Stimulated activated CD8-positive, alpha-beta memory T cell treated with anti-CD3 and anti-CD28 coated beads, Interleukin-7, amount 100 ng/mL, for 4 hours (primary cell): Measurements from ENCODE around the gene MS4A10.

Experiments used
- DNase-seq, 2 donors: peaks; one replicate each; pipeline ENCODE4 v3.0.0-alpha.2; 2020; ENCODE audit warnings: low read depth in 2 of 2

Gene MS4A10

DNA sequence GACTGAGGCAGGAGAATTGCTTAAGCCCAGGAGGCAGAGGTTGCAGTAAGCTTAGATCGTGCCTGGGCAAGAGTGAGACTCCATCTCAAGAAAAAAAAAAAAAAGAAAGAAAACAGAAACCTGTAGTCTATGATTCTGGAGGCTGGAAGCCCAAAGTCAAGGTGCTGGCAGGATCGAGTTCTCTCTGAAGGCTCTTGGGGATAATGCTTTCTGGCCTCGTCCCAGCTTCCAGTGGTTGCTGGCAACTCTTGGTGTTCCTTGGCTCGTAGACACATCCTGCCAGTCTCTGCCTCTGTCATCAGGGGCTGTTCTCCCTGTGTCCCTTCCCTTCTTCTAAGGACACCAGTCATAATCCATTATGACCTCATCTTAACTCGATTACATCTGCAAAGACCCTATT is 40.0 kb downstream of the MS4A10 start:
- no peak for DNase-seq

DNA sequence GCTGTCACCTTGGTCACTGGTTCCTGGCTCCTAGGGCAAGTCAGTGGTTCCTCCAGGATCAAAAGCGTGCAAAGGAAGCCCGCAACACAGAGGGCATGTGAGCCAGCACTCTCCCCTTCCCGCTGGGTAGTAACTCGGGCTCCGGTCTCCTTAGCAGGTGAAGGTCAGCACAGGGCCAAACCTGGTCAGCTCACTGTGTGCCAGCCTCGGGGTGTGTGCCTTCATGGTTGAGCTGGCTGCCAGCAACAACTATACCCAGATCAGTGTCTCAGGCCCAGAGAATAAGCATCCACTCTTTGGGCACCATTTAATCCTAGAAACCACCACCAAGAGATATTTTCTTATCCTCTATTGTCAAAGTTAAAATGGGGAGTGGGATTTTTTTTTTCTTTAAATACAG is 40.7 kb downstream of the MS4A10 start:
- DNase-seq: no peak

DNA sequence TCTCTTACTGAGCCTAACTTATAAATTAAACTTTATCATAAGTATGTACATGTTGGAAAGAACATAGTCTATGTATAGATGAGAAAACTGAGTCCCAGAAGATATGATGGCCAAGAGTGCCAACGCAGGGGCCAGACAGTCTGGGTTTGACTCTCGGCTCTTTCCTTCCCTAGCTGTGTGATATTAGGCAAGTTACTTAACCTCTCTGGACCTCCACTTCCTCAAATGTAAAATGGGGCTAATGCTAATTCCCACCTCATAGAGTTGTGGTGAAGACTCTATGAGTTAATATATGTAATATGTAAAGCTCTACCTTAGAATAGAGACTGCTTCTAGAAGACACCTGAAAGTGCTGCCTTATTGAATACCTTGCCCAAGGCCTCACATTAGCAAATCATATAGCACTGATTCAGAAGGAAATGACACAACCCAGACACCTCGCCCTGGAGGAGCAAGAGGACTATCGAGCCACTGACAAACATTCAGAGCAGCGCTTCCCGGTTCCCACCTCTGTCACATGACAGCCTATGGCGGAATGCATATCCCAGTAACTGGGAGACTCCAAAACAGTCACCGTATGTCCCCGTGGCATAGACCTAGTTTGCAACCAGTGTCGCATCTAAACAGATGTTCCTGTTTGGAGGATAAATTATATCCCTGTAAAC is 45.5 kb downstream of the MS4A10 start:
- DNase-seq: no peak

DNA sequence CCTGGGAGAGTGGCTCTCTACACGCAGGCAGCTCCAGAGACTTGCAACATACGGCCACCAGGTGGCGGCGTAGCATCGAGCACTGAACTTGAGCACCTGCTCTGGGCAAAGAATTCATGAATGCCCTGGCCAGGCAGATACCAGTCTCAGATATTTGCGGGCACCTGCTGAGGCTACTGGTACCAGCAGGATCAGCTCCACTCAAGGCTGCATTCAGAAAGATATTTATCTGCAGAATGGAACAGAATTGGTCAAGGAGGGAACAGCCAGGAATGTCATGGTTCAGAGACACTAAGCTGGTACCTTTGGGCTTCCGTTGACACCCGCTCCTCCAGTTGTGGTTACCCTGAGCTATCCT is 46.0 kb downstream of the MS4A10 start:
- peak; percentile 54 to 70 for DNase-seq

DNA sequence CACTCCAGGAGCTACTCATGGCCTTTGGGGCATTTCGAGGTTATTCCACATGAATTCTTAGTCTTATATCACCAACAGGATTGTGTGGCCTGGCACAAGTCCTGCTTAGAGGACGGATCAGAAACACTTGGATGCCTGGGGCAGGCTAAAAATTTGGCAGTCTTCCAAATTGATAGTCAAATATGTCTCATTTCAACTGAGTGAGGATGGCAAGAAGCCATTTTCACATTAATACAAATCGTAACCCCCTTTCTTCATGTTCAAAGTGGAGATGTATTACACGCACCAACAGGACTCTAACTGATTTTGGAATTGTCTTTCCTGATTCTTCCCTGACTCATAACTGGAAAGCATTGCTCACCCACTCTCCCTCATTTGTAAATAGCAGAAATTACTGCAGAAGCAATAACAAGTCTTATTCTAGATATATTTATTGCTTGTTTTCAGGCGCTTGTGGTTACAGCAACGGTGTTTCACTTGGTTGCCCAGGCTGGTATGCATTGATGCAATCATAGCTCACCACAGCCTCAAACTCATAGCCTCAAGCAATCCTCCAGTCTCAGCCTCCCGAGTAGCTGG is 46.5 kb downstream of the MS4A10 start:
- no peak for DNase-seq

DNA sequence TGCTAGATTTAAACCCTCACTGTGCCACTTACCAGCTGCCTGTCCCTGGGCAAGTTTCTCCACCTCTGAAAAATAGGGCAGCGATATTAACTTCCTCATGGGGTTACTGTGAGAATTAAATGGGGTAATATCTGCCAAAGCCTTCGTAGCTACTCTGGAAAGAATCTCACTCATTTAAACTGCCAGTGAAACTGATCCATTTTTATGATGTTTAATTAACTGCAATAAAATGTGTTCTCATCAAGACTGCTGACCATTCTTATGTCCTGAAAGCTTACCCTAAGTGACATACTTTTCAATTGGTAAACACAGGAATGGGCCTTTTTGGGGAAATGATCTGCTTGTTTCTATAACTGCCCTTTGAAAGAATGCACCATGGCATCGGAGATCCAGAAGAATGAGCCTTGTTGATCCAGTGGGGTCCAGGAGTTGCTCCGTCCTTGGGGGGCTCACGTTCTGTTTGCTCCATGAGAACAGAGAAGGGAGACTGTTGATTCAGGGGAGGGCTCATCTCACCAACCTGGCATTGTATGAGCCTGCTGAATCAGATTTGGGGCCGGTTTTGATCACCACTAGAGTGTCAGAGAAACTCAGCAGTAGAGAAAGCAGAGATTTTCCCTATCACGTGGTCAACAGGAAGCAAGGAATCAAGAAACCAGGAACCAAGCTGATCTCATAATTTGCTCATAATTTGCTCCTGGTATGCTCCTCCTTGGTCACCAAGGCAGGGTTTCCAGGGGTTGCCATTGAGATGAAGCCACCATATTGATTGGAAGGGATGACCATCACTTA is 49.8 kb downstream of the MS4A10 start:
- no peak for DNase-seq

DNA sequence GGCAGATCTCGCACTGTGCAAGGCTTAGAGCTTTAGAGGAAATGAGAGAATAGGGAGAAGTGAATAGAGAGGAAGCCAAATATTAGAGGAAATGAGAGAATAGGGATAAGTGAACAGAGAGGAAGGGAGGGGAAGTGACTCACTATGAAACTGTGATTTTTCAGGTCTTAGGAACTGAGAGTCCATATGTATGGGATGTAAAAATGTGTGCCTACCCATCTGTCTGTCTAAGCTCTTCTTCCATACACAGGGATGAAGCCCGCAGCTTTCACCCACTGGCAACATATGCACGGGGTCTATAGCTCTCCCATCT is 50.4 kb downstream of the MS4A10 start:
- DNase-seq: no peak

DNA sequence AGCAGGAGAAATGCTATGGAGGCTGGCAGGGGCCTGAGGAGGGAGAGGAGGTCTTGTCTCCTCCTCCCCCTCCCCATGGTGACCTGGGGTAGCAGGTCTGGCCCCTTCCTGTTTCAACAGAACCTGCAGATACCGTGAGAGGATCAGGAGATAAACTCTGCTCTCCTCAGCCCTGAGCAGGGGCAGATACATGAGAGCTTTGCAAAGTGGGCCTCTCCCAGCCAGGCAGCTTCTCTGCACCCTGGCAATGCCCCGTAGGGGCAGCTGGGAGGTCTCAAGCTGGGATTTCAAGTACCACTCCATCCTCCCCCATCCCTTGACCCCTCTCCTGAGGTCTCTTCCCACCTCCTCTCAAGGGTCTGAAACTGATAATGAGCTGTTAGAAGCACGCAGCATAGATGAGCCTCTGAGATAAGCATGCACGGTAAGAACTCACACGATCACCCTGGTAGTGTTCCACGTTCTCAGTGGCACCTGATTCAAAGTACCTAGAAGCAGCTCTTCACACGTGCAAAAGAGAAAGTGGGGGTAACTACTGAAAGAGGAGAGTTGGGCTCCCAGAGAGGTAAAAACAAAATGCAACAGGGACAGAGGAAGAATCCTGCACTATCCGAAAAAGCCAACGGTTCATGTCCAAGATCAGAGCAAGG is 51.9 kb downstream of the MS4A10 start:
- DNase-seq: no peak

DNA sequence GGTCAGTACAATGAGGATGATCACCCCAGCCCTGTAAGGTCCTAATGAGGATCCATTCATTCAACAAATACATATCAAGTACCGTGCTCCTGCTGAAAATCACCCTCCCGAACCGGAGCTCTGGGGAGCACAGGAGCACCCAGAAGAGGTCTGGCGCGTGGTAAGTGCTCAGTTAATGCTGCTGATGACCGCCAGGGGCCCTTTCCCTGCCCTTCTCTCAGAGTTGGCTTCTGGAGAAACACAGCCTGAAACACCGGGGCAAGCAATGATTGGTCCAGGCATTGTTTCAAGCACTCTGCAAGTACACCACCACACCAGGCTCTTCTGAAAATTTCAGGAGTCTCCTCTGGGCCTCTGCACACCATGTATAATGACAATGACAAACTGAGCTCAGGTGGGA is 53.0 kb downstream of the MS4A10 start:
- DNase-seq: no peak

DNA sequence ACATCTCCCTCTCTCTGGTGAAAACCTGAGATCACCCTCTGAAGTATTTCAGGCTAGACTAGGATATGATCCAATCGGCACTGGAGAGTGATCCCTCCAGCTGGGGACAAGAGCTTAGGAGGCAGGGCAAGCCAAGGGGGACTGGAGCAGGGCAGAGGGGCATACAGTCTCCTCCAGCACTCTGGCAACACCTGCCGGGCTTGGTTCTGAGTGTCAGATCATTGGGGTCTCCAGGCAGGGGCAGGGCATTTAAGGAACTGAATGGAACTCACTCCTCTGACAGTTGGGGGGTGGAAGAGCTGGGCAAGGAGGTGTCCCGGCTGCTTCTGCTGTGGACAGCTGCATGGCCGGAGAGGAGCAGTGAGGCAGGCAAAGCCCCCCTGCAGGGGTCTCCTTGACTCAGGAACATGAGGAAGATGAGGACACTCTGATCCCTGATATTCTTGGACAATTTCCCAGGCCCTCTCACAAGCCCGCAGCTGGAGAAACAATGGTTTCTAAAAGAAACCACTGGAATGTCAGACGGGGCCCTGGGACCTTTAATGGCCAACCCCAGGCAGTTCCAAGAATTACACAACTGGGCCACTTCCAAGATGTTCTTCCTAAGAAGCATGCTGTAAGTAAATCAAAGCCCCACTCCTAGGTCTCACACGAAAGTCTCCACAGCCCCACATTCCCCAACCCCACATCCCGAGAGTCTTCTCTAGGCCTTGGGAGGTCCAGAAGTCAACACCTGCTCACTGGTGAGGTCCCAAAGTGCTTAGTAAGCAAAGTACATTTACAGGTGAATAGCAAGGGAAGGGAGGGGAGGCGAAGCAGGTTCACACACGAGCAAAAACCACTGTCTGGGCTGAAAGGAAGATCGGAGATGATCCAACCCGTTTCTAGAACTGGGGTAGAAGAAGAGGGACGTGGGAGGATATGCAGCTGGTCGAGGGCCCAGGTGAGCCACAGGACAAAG is 55.6 kb downstream of the MS4A10 start:
- DNase-seq: no peak

DNA sequence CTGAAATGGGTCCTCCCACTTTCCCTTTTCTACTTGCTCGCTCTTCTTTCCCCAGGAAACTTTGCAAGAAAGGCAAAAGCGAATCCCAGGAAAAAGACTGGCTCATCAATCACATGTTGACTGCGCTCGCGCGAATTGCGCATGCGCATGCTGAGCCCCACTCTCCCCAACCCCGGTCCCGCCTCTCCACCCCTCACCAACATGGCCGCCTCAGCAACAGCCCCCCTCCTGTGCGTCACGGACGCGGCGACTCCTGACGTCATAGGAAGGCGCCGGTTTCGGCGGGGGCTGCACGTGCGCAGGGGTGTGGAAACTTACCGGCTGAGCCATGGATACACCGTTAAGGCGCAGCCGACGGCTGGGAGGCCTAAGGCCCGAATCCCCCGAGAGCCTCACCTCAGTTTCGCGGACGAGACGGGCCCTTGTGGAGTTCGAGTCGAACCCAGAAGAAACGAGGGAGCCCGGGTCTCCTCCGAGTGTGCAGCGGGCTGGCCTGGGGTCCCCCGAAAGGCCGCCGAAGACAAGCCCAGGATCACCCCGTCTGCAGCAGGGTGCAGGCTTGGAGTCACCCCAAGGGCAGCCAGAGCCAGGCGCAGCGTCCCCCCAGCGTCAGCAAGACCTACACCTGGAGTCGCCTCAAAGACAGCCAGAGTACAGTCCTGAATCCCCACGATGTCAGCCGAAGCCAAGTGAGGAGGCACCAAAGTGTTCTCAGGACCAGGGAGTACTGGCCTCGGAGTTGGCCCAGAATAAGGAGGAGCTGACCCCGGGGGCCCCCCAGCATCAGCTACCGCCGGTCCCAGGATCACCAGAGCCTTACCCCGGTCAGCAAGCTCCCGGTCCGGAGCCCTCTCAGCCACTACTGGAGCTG is 56.9 kb downstream of the MS4A10 start, which contains the start of gene CCDC86:
Gene CCDC86, plus strand, starts transcription at position 317 of the 871 bp plus-strand sequence. Its CDS starts 12 bp downstream, at position 329.
- peak; percentile 96 to 97 for DNase-seq

DNA sequence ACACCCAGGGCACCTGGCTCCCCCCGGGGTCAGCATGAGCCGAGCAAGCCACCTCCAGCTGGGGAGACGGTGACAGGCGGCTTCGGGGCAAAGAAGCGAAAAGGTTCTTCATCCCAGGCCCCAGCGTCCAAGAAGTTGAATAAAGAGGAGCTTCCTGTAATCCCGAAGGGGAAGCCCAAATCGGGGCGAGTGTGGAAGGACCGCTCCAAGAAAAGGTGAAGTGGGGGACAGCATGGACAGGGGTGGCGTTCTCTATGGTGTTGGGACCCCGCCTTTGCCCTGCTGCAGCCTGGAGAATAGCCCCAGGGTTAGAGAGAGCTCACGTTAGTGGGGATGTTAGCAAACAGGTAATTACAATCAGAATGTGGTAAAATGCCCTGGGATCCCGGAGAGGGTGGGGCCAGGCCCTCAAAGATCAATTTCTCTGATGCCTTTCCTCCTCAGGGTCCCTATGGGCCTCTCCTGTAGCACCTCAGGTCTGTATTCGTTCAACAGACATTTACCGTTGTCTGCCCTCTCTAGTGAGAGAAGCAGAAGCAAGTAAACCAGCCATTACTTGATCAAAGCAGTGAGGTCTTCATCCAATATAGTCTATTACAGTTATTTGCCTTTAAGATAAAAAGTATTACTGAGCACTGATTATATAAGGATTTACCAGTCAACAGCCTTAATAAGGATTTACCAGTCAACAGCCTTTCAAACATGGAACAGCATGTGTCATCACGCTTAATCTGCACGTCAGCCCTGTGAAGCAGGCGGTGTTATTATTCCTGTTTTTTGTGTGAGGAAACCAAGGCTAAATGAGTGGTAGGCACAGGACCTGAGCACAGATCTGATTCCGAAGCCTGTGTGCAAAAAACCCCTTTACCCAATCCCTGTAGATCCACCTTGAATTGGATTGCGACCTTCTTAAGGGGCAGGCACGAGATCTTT is 57.8 kb downstream of the MS4A10 start:
- DNase-seq: no peak

DNA sequence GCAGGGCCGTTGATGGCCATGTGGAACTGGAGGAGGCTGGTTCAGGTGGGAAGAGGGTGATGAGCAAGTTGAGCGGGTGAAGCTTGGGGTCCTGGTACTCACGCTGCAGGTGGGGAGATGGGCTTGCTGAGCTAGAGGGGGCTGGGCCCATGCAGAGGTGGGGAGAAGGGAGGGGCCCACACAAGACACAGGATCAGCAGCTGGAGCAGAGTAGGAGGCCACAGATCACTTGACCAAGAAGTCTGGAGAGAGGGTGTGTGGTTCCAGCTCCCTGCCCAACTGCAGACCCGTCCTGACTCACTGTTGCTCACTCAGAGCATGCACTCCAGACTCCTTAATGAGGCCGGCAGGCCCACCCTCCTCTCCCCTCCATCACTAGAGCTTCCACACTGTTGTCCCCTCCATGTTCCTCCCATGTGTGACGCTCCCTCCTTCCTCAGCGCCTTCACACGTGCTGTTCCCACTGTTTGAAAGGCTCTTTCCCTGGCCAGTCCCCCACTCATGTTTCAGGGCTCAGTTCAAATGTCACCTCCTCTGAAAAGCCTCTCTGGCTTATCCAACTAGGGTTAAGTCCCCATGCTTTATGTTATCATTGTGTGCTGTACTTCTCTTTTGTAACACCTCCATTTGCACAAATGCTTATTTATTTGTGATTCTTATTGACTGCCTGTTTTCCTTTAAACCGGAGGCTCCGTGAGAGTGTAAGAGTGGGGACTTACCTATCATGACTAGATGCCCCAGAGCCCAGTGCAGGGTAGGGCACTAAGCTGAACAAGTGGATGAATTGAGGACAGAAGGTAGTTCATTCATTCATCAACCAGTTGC is 59.1 kb downstream of the MS4A10 start:
- DNase-seq: no peak

DNA sequence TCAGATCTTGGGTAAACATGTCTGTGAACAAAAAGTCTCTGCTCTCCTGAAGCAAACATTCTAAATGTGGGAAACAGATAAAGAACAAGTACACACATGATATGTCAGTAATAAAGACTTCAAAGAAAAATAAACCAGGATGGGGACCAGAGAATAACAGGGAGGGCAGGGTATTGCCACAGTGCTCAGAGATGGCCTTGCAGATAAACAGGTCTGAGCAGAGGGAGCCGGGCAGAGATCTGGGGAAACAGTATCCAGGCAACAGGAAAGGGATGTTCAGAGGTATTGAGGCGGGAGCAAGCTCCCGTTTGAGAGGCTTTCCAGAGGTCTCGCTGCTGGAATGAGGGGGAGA is 59.7 kb downstream of the MS4A10 start:
- DNase-seq: no peak

DNA sequence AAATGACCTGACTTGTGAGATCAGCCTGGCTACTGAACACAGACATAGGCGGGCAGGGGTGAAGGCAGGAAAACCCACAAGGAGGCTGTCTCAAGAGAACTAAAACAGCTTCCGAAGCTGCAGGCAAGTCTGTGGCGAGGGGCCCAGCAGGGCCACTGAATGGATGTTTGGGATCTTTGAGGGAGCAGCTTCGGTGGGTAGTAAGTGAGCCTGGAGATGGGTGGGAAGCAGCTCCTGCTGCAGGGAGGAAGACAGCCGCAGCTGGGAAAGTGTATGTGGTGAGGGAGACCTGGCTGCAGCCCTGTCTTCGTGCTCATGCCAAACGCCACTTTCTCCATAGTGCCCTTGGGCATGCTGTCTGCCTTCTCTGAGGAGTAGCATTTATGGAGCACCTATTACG is 60.2 kb downstream of the MS4A10 start:
- DNase-seq: no peak

DNA sequence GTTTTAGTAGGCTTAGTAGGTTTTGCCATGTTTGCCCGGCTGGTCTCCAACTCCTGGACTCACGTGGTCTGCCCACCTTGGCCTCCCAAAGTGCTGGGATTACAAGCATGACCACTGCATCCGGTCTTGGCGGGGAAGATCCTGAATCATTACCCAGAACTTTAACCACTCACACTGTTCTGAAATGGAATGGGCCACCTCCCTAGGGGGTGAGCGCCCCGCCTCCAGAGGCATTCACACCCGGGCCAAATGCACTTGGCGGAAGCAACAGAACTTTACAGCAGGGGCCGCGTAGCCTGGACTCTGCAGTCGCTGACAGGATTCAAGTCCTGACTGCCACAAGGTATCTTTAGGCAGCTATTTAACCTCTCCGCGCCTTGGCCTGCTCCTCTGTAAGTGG is 62.1 kb downstream of the MS4A10 start:
- DNase-seq: no peak

DNA sequence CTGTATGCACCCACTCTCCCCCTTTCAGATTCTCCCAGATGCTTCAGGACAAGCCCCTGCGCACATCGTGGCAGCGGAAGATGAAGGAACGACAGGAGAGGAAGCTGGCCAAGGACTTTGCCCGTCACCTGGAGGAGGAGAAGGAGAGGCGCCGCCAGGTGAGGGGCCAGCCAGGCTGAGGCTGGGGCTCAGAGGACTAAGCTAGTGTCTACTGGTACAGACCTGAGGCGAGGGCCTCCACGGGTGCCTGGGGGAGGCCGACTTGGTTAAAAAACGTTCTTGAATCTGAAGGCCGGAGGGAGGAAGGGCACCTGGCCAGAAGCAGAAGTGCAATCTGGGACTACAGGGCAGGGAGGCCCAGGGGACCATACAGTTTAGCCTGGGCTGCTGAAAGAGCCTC is 62.8 kb downstream of the MS4A10 start:
- DNase-seq: no peak

DNA sequence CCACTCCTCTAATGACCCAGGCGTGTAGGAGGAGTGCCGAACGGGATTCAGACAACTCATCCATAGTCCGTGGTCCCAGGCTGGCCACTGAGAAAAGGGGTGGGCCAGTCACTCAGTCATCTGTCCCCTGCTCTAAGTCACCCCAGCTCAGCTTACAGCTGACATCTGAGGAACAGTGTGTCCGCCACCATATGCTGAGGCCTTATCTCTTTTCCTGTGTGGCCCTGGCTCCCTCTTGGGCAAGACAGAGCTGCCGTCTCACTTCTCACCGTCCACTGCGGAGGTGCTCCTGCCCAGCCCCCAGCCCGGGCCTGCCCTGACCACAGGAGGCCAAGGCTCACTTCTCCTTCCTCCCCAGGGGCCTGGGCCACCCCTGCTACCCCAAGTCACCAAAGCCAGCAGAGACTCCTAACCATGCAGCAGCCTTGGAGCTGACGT is 63.6 kb downstream of the MS4A10 start:
- DNase-seq: no peak
